SH-SY5Y (cell line): ENCODE results near the gene PLA2G2D.

Experiments used
- GATA2 ChIP-seq: IDR thresholded peaks from 2 replicates; pipeline ENCODE4 v1.6.1; 2011; ENCODE audit warnings: mild to moderate bottlenecking, low read depth, low read length
- GATA3 ChIP-seq: IDR thresholded peaks from 2 replicates; pipeline ENCODE4 v1.6.1; 2011; ENCODE audit warnings: low read depth, mild to moderate bottlenecking, low read length, moderate library complexity

GRCh38 chr1:20079661-20080305 lies 39.6 kb downstream of the PLA2G2D start:
- no peak for TF ChIP-seq GATA2
- no peak for TF ChIP-seq GATA3
